Endothelial cell of umbilical vein (primary cell): ENCODE data around the gene ACSL6. TPM values are rescaled to one million over a fixed set of nuclear protein-coding genes. Genes with fewer than 3 reads are reported as not detected.

ENCODE experiments used
- BruUV-seq: library from RNA; stranded (reverse); fragments of 400-500 nt; replicated peaks from 2 replicates; lab custom pipeline; 2021; lab: Mats Ljungman, UMichigan
- CTCF ChIA-PET: fragments of 300-600, 350-600 bp; sonication (Branson Sonifier 250); formaldehyde crosslinking; loops from one replicate; lab custom pipeline; 2021; ENCODE audit warnings: antibody characterized with exemption, inconsistent platforms; lab: Charles Lee
- POLR2A ChIA-PET: fragments of 300-600, 350-600 bp; sonication (Branson Sonifier 250); formaldehyde crosslinking; loops from one replicate; lab custom pipeline; 2021; ENCODE audit warnings: antibody characterized with exemption, inconsistent platforms; lab: Charles Lee
- DNase-seq: peaks from one replicate; pipeline ENCODE4 v3.0.0-alpha.2; 2011; ENCODE audit warnings: low read depth, low spot score
- FAIRE-seq: peaks from 2 replicates; lab custom pipeline; 2011; peaks lifted over from hg19 to GRCh38; lab: Jason Lieb, UNC
- H2AFZ ChIP-seq: 2 replicates; pipeline ENCODE4 v1.6.0; 2012; ENCODE audit warnings: low read depth, low read length, control low read depth, inconsistent platforms
- H3K27ac ChIP-seq: 2 replicates; pipeline ENCODE4 v1.5.1; 2011; ENCODE audit warnings: low read depth, mild to moderate bottlenecking, control low read depth, low read length, moderate library complexity; ENCODE audit not compliant: insufficient read depth
- H3K27me3 ChIP-seq, 2 experiments: 2 replicates each; pipeline versions ENCODE4 v1.6.0 to v1.6.1; 2011; ENCODE audit warnings: low read length in 2 of 2, mixed read lengths in 1 of 2; ENCODE audit not compliant: control insufficient read depth in 2 of 2, insufficient read depth in 2 of 2
- H3K36me3 ChIP-seq, 2 experiments: 2 replicates in 1 of 2; 3 replicates in 1 of 2; pipeline ENCODE4 v1.5.1; 2011; ENCODE audit warnings: low read length in 2 of 2, mild to moderate bottlenecking in 1 of 2, moderate library complexity in 1 of 2; ENCODE audit not compliant: control insufficient read depth in 2 of 2, insufficient read depth in 2 of 2; ENCODE audit errors: extremely low read depth in 1 of 2
- H3K4me1 ChIP-seq: 3 replicates; pipeline ENCODE4 v1.5.1; 2011; ENCODE audit warnings: mild to moderate bottlenecking, low read length; ENCODE audit not compliant: control insufficient read depth, insufficient read depth; ENCODE audit errors: extremely low read depth
- H3K4me2 ChIP-seq: 2 replicates; pipeline ENCODE4 v1.6.1; 2011; ENCODE audit warnings: low read length, control low read depth, mixed read lengths; ENCODE audit not compliant: insufficient read depth
- H3K4me3 ChIP-seq, 3 experiments: fragments of 200-600 bp in 1 of 3; sonication (generic), shearing (Covaris generic) in 1 of 3; replicated peaks in 1 of 3; 2 replicates each; pipeline ENCODE4 v1.5.1; 2011 to 2016; ENCODE audit warnings: control low read depth in 3 of 3, low read length in 3 of 3, mild to moderate bottlenecking in 2 of 3, inconsistent platforms in 1 of 3, low read depth in 1 of 3, moderate library complexity in 1 of 3; ENCODE audit not compliant: insufficient read depth in 1 of 3
- H3K79me2 ChIP-seq: 2 replicates; pipeline ENCODE4 v1.6.0; 2012; ENCODE audit warnings: low read length, inconsistent platforms; ENCODE audit not compliant: control insufficient read depth, insufficient read depth
- H3K9ac ChIP-seq: replicated peaks from 2 replicates; pipeline ENCODE3; 2011; ENCODE audit warnings: low read length, control low read depth; ENCODE audit not compliant: insufficient read depth; ENCODE audit errors: extremely low read depth
- H3K9me1 ChIP-seq: replicated peaks from 3 replicates; pipeline ENCODE4 v1.6.0; 2011; ENCODE audit warnings: mild to moderate bottlenecking, low read length; ENCODE audit not compliant: control insufficient read depth, insufficient read depth; ENCODE audit errors: extremely low read depth
- H3K9me3 ChIP-seq: replicated peaks from 2 replicates; pipeline ENCODE4 v1.5.1; 2012; ENCODE audit warnings: low read length, inconsistent platforms; ENCODE audit not compliant: control insufficient read depth, insufficient read depth
- H4K20me1 ChIP-seq: replicated peaks from 2 replicates; pipeline ENCODE3; 2011; ENCODE audit warnings: mild to moderate bottlenecking, low read length; ENCODE audit not compliant: control insufficient read depth, insufficient read depth; ENCODE audit errors: extremely low read depth
- EZH2 ChIP-seq: IDR thresholded peaks from 2 replicates; pipeline ENCODE4 v1.6.1; 2012; ENCODE audit warnings: borderline replicate concordance, low read depth, mild to moderate bottlenecking, moderate library complexity, low read length, inconsistent platforms; ENCODE audit not compliant: severe bottlenecking
- FOS ChIP-seq: IDR thresholded peaks from 2 replicates; pipeline ENCODE4 v1.6.1; 2011; ENCODE audit warnings: mild to moderate bottlenecking, low read length, moderate library complexity, borderline replicate concordance; ENCODE audit not compliant: insufficient read depth
- GATA2 ChIP-seq: IDR thresholded peaks from 2 replicates; pipeline ENCODE4 v1.7.0; 2011; ENCODE audit warnings: low read depth, mild to moderate bottlenecking, moderate library complexity, mixed read lengths, low read length; ENCODE audit not compliant: insufficient read length, insufficient read depth
- JUN ChIP-seq: IDR thresholded peaks from 2 replicates; pipeline ENCODE4 v1.6.1; 2011; ENCODE audit warnings: borderline replicate concordance, low read depth; ENCODE audit not compliant: insufficient read length, insufficient read depth
- MYC ChIP-seq: IDR thresholded peaks from one replicate; pipeline ENCODE4 v1.6.1; 2011; ENCODE audit warnings: mild to moderate bottlenecking, low read depth, low read length
- POLR2A ChIP-seq: IDR thresholded peaks from 2 replicates; pipeline ENCODE4 v1.6.1; 2012; ENCODE audit warnings: low read depth, mild to moderate bottlenecking, control low read depth, low read length
- POLR2AphosphoS5 ChIP-seq: IDR thresholded peaks from 2 replicates; pipeline ENCODE4 v1.6.1; 2012; ENCODE audit warnings: low read depth, mild to moderate bottlenecking, control low read depth, low read length, moderate library complexity; ENCODE audit not compliant: insufficient read depth
- dilution Hi-C: fragments of 300-500 bp; cut with MboI; formaldehyde crosslinking; loops from one replicate; pipeline ENCODE4 v1.15.0; 2019; ENCODE audit warnings: low sequenced_read_pairs; ENCODE audit not compliant: extremely low pct_ligation_motif_present
- intact Hi-C: fragments of 100-400 bp; cut with micrococcal nuclease; formaldehyde crosslinking; loops from one replicate; pipeline ENCODE4 v1.10.0; 2022
- polyA plus RNA-seq, 4 experiments: library from polyadenylated mRNA; depleted of rRNA in 3 of 4; stranded (reverse) in 3 of 4; unstranded in 1 of 4; fragments of >200 nt; gene quantifications; 2 replicates each; pipeline versions ENCODE4 v1.2.1 to v1.2.3, GENCODE V29; 2011 to 2012; ENCODE audit warnings: missing spikeins in 1 of 4
- total RNA-seq: library from RNA; stranded (reverse); gene quantifications from 2 replicates; pipeline ENCODE4 v1.2.3, GENCODE V29; 2021
- TF ChIP-seq, protein P1 (sequence below), 2 donors: IDR thresholded peaks; 1 replicate in 1 of 2; 2 replicates in 1 of 2; pipeline ENCODE4 v1.5.1; 2011; ENCODE audit warnings: low read length in 2 of 2, mild to moderate bottlenecking in 2 of 2, moderate library complexity in 2 of 2, control low read depth in 1 of 2, inconsistent platforms in 1 of 2, low read depth in 1 of 2; ENCODE audit not compliant: insufficient read depth in 1 of 2; ENCODE audit errors: extremely low read depth in 1 of 2
- TF ChIP-seq, protein P2 (sequence below): IDR thresholded peaks from 2 replicates; pipeline ENCODE4 v1.6.1; 2011; ENCODE audit not compliant: insufficient read depth, insufficient read length

ACSL6 gene
- total and polyA plus RNA-seq, 2 donors (not counting 3 experiments of a cell fraction or from before 2014, with no cell fraction given): not detected

DNA sequence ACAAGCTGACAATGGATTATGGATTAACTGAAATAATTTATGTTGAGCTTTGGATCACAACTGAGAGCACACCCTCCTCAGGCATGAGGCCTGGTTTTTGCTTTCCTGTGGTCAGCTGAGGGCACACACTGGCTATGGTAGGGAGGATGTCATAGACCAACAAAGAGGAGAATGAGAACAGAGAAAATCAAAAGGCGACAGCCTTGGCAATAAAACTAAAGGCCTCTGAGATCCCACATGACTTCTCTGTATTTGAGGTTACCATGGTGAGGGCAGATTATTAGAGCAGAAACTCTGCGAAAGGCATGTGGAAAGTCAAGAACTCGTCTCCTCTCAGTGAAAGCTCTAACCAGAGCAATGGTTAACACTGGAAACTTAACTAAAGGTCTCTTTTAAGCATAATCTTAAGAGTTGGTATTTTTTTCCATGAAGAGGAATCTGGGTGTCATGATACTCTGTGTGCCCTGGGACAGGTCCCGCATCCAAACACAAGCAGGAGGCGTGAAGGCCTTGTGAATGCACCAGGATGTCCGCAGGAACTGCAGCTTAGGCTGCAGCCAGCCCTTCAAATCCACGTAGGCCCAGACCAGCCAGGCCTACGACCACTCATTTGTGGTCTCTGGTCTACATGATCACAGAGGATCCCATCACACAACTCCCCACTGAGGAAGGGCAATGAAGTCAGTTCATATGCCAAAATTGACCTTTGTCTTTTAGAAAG is 53.6 kb downstream of the ACSL6 start:
- Histone ChIP-seq H3K4me1 (no peaks in the 10 kb centered on the region), H3K9me3 (no peaks in the 10 kb centered on the region), H3K27me3 (no peaks in the 10 kb centered on the region), H4K20me1 (no peaks in the 10 kb centered on the region), H3K9me1 (no peaks in the 10 kb centered on the region), H3K36me3 (no peaks in the 10 kb centered on the region), H3K4me2 (no peak overlapping the region), H3K27ac (no peak overlapping the region), H3K9ac (no peak overlapping the region), H3K4me3 (no peak overlapping the region), H3K79me2 (no peaks in the 10 kb centered on the region), H2AFZ (no peak overlapping the region)
- CTCF ChIA-PET: no interaction called here
- BruUV-seq: no TSS peak
- FAIRE-seq (no peak), DNase-seq (no peak)
- POLR2A ChIA-PET: no interaction called here
- TF ChIP-seq, protein P1, sequence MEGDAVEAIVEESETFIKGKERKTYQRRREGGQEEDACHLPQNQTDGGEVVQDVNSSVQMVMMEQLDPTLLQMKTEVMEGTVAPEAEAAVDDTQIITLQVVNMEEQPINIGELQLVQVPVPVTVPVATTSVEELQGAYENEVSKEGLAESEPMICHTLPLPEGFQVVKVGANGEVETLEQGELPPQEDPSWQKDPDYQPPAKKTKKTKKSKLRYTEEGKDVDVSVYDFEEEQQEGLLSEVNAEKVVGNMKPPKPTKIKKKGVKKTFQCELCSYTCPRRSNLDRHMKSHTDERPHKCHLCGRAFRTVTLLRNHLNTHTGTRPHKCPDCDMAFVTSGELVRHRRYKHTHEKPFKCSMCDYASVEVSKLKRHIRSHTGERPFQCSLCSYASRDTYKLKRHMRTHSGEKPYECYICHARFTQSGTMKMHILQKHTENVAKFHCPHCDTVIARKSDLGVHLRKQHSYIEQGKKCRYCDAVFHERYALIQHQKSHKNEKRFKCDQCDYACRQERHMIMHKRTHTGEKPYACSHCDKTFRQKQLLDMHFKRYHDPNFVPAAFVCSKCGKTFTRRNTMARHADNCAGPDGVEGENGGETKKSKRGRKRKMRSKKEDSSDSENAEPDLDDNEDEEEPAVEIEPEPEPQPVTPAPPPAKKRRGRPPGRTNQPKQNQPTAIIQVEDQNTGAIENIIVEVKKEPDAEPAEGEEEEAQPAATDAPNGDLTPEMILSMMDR (IDR thresholded peaks at IDR 0.05; ENCODE audit: extremely low read depth in 1 of 2, insufficient read depth in 1 of 2, low read depth in 1 of 2, low read length in 2 of 2): no peak
- TF ChIP-seq EZH2 (no peak), POLR2A (no peak), MYC (no peak), POLR2AphosphoS5 (no peak), FOS (no peak), GATA2 (no peak), JUN (no peak)
- TF ChIP-seq, protein P2, sequence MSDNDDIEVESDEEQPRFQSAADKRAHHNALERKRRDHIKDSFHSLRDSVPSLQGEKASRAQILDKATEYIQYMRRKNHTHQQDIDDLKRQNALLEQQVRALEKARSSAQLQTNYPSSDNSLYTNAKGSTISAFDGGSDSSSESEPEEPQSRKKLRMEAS: no peak
- intact Hi-C loops: no loop called here
- dilution Hi-C loops: no loop called here
